GM19395 (cell line): ENCODE results near the gene ARMH1.
"Not testable (repeated sequence)": the region's sequence is repeated elsewhere in the genome, so short reads cannot be mapped to it uniquely, and the experiment has no call there.

Experiments
- ATAC-seq: cut with Tn5 transposase; IDR thresholded peaks from one replicate; pipeline ENCODE4 v1.9.1; 2021; ENCODE audit warnings: mild to moderate bottlenecking, moderate library complexity; ENCODE audit not compliant: unreplicated experiment

Gene ARMH1

GRCh38 chr1:44664730-44665370, 9.7 kb upstream of the ARMH1 start:
- no peak for ATAC-seq

GRCh38 chr1:44666719-44667118, 7.8 kb upstream of the ARMH1 start:
- not testable (repeated sequence) for ATAC-seq

GRCh38 chr1:44670751-44671640, 3.5 kb upstream of the ARMH1 start:
- no peak for ATAC-seq

GRCh38 chr1:44672254-44672955, 2.1 kb upstream of the ARMH1 start:
- ATAC-seq: no peak

GRCh38 chr1:44672961-44673674, 1.4 kb upstream of the ARMH1 start:
- ATAC-seq: no peak

- peak; percentile 11 for ATAC-seq
Observed at GRCh38 chr1:44673675-44674112, 820 bp upstream of the ARMH1 start.

- no peak for ATAC-seq
Observed at GRCh38 chr1:44675186-44675585, 672 bp downstream of the ARMH1 start.

GRCh38 chr1:44676484-44677200, 2.1 kb downstream of the ARMH1 start:
- no peak for ATAC-seq

GRCh38 chr1:44677201-44677766, 2.8 kb downstream of the ARMH1 start:
- ATAC-seq: no peak

- no peak for ATAC-seq
Observed at GRCh38 chr1:44678120-44678519, 3.6 kb downstream of the ARMH1 start.

GRCh38 chr1:44678626-44679025, 4.1 kb downstream of the ARMH1 start:
- no peak for ATAC-seq

- no peak for ATAC-seq
Observed at GRCh38 chr1:44679468-44679867, 5.0 kb downstream of the ARMH1 start.

GRCh38 chr1:44681905-44682882, 7.7 kb downstream of the ARMH1 start:
- no peak for ATAC-seq

- no peak for ATAC-seq
Observed at GRCh38 chr1:44682883-44683265, 8.4 kb downstream of the ARMH1 start.

- ATAC-seq: peak; percentile 81
Observed at GRCh38 chr1:44684525-44684924, 10.0 kb downstream of the ARMH1 start.

GRCh38 chr1:44685218-44685617, 10.7 kb downstream of the ARMH1 start:
- ATAC-seq: no peak

GRCh38 chr1:44685881-44686280, 11.4 kb downstream of the ARMH1 start:
- no peak for ATAC-seq

- ATAC-seq: no peak
Observed at GRCh38 chr1:44688760-44689446, 14.4 kb downstream of the ARMH1 start.
